GM21515 (cell line): ENCODE data around the gene ADAM30.

Source experiments
- ATAC-seq: cut with Tn5 transposase; IDR thresholded peaks from one replicate; pipeline ENCODE4 v1.9.1; 2021; ENCODE audit not compliant: unreplicated experiment

Gene ADAM30

GRCh38 chr1:119896303-119896702, at the start of gene ADAM30:
Gene ADAM30 (minus strand): TSS chr1:119896515. CDS start chr1:119896336, 179 bp downstream.
- no peak for ATAC-seq

- ATAC-seq: no peak
These were observed 46.9 kb upstream of the ADAM30 start for GRCh38 chr1:119943216-119943615.

GRCh38 chr1:119941392-119941791, 45.1 kb upstream of the ADAM30 start:
- ATAC-seq: no peak

GRCh38 chr1:119940697-119941096, 44.4 kb upstream of the ADAM30 start:
- no peak for ATAC-seq

- no peak for ATAC-seq
These were observed 40.9 kb upstream of the ADAM30 start for GRCh38 chr1:119937198-119937597.

- ATAC-seq: no peak
These were observed 39.6 kb upstream of the ADAM30 start for GRCh38 chr1:119935915-119936314.

- ATAC-seq: no peak
These were observed 39.1 kb upstream of the ADAM30 start for GRCh38 chr1:119935373-119935772.

- ATAC-seq: no peak
These were observed 37.1 kb upstream of the ADAM30 start for GRCh38 chr1:119933397-119933796.

GRCh38 chr1:119929643-119930315, 33.5 kb upstream of the ADAM30 start:
- no peak for ATAC-seq

- ATAC-seq: no peak
These were observed 30.2 kb upstream of the ADAM30 start for GRCh38 chr1:119926553-119926952.

- ATAC-seq: no peak
These were observed 28.9 kb upstream of the ADAM30 start for GRCh38 chr1:119924948-119925898.

- ATAC-seq: no peak
These were observed 24.0 kb upstream of the ADAM30 start for GRCh38 chr1:119920104-119920968.

- no peak for ATAC-seq
These were observed 22.9 kb upstream of the ADAM30 start for GRCh38 chr1:119919241-119919640.

GRCh38 chr1:119918301-119918700, 22.0 kb upstream of the ADAM30 start:
- ATAC-seq: no peak

- ATAC-seq: no peak
These were observed 21.2 kb upstream of the ADAM30 start for GRCh38 chr1:119917304-119918055.

- ATAC-seq: no peak
These were observed 19.2 kb upstream of the ADAM30 start for GRCh38 chr1:119915517-119915916.

- ATAC-seq: no peak
These were observed 17.8 kb upstream of the ADAM30 start for GRCh38 chr1:119914071-119914470.

- ATAC-seq: no peak
These were observed 16.6 kb upstream of the ADAM30 start for GRCh38 chr1:119912963-119913362.

- no peak for ATAC-seq
These were observed 15.5 kb upstream of the ADAM30 start for GRCh38 chr1:119911775-119912174.

GRCh38 chr1:119910618-119911017, 14.3 kb upstream of the ADAM30 start:
- no peak for ATAC-seq
